SH-SY5Y (cell line): Measurements from ENCODE around the gene PGGHG.

Experiments
- GATA2 ChIP-seq: IDR thresholded peaks from 2 replicates; pipeline ENCODE4 v1.6.1; 2011; ENCODE audit warnings: mild to moderate bottlenecking, low read depth, low read length
- GATA3 ChIP-seq: IDR thresholded peaks from 2 replicates; pipeline ENCODE4 v1.6.1; 2011; ENCODE audit warnings: low read depth, mild to moderate bottlenecking, low read length, moderate library complexity

DNA sequence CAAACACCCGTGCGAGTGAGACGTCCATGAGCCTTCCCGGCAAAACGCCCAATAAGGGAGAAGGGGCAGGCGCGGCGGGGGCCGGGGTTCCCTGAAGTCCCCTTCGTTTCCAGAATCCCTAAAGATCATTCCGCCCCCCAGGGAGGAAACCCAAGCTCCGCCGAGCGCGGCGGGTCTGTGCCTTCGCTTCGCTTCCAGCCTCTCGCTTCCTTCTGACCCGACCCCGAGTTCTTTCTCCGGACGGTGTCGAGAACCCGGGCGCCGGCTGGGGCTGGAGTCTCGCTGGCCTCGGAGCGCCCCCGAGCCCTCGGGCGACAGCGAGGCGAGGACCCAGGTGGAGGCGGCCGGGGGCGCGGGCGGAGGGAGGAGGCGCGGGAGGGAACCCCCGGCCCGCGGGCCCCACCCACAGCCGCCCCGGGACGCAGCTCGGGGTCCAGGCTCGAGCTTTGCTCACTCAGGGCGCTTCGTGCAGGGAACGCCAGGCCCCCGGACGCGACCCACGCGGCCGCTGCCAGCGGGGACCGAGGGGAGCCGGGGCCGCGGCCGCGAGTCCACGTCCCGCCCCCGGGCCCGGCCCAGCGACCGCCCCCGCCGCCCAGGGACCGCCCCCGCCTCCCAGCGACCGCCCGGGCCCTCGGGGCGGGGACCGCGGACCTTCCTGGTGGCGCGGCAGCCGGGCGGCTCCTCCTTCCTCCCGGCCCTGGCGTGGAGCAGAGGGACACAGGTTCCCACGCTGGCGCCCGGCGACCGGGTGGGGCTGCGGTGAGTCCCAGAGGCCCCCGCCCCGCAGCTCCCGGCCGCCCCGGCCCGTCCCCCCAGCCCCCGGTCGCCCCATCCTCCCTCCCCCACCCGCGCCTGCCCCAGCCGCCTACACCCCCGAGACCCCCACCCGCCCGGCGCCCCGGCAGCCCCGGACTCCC, at the start of gene PGGHG:
- TF ChIP-seq GATA3 (no peak), GATA2 (no peak)
